ENCODE data around the gene FBXO15.

FBXO15 gene

GRCh38 chr18:74050807-74051206, 96.8 kb downstream of the FBXO15 start:
- DNase-seq, result no peak

- DNase-seq, result peak; percentile 87
Observed at GRCh38 chr18:74040459-74041332, 106.9 kb downstream of the FBXO15 start.

GRCh38 chr18:74040008-74040407, 107.6 kb downstream of the FBXO15 start:
- no peak for DNase-seq

- no peak for DNase-seq
Observed at GRCh38 chr18:74029161-74029560, 118.5 kb downstream of the FBXO15 start.

All from activated CD4-positive, alpha-beta T cell treated with anti-CD3 and anti-CD28 coated beads for 48 hours (primary cell).